ENCODE results near the gene PTPRD. TPM values are rescaled to one million over a fixed set of nuclear protein-coding genes. Genes with fewer than 3 reads are reported as not detected.

The PTPRD gene
- total RNA-seq, 3 donors from 2014 or later (not counting 1 experiment from before 2014, with no cell fraction given), result 0.05 to 0.68 TPM; not detected in 1

DNA sequence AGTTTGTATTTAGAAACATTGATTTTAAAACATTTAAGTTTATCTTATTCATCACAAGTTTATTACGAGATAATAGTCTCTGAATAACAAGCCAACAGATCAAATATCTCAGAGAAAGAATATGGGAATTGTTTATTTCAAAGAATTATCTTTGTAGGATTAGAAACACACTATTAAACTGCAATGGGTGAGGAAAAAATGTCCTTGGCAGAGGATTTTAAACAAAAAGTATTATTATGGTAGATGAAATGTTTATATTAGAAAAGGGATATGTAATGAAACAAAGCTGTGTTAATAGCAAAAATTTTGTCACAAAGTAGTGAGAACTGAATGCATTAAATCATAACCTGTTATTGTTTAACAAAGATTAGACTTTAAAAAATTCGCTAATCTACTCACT, 1430.4 kb downstream of the PTPRD start:
- no peaks in the 10 kb centered on the region for H3K9me3 ChIP-seq (ENCODE audit: control insufficient read depth, insufficient read depth, low read length)
- no peak overlapping the region for H3K4me3 ChIP-seq (ENCODE audit: low read length)
- H3K4me3 Mint-ChIP-seq, result no peak overlapping the region
- WGBS (ENCODE audit: insufficient coverage), result 75% methylated on average over 1 of the region's 2 CpGs
- H3K36me3 Mint-ChIP-seq, result no peaks in the 10 kb centered on the region
- ATAC-seq, result no peak
- no peaks in the 10 kb centered on the region for H3K4me1 Mint-ChIP-seq
- H3K27ac ChIP-seq (ENCODE audit: low read length), result no peak overlapping the region
- no peak for DNase-seq
- no peaks in the 10 kb centered on the region for H3K27me3 ChIP-seq (ENCODE audit: control insufficient read depth, insufficient read depth, low read length)
- H3K9me3 Mint-ChIP-seq, result peaks cover 7 to 10% of the 10 kb centered on the region in 2 donors
- no peaks in the 10 kb centered on the region for H3K36me3 ChIP-seq (ENCODE audit: control insufficient read depth, insufficient read depth, low read length)
- no peak overlapping the region for H3K27ac Mint-ChIP-seq
- no peaks in the 10 kb centered on the region for H3K27me3 Mint-ChIP-seq (ENCODE audit: low read depth in 2 of 2)
- TF ChIP-seq, protein P1, sequence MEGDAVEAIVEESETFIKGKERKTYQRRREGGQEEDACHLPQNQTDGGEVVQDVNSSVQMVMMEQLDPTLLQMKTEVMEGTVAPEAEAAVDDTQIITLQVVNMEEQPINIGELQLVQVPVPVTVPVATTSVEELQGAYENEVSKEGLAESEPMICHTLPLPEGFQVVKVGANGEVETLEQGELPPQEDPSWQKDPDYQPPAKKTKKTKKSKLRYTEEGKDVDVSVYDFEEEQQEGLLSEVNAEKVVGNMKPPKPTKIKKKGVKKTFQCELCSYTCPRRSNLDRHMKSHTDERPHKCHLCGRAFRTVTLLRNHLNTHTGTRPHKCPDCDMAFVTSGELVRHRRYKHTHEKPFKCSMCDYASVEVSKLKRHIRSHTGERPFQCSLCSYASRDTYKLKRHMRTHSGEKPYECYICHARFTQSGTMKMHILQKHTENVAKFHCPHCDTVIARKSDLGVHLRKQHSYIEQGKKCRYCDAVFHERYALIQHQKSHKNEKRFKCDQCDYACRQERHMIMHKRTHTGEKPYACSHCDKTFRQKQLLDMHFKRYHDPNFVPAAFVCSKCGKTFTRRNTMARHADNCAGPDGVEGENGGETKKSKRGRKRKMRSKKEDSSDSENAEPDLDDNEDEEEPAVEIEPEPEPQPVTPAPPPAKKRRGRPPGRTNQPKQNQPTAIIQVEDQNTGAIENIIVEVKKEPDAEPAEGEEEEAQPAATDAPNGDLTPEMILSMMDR (IDR thresholded peaks at IDR 0.05), result no peak
- H3K4me1 ChIP-seq (ENCODE audit: control insufficient read depth, insufficient read depth, low read length), result no peaks in the 10 kb centered on the region
- intact Hi-C loops (cut with micrococcal nuclease), result no loop called here

DNA sequence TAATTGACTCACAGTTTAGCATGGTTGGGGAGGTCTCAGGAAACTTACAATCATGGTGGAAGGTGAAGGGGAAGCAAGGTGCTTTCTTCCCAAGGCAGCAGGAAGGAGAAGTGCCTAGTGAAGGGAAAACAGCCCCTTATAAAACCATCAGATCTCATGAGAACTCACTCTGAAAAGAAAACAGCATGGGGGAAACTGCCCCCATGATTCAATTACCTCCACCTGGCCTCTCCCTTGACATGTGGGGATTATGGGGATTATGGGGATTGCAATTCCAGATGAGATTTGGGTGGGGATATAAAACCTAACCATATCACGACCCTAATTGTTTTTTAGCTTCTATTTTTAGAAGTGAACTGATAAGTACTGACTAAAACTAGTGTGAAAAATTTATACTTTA, 1435.7 kb downstream of the PTPRD start:
- TF ChIP-seq, protein P1 (IDR thresholded peaks at IDR 0.05), result no peak
- intact Hi-C loops (cut with micrococcal nuclease), result no loop called here
- no peak for ATAC-seq

DNA sequence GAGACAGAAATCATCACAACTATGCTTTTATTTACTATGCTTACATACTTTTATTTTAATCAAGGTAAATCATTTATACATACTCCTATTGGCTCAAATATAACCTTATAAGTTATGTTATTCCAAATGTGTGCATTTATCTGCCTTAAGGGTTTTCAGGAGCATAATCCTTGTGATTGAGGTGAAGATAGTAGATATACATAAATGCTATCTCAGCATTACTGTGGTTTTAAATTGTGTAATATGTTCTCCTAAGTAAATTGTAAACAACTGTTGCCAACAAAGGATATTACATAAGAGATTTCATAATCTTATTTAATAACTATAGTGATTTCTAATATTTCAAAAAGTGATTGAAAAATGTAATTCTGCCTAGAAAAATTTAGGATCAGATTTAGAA, 1438.4 kb downstream of the PTPRD start:
- Mint-ChIP-seq H3K4me1 (no peaks in the 10 kb centered on the region), H3K9me3 (peaks cover 6 to 15% of the 10 kb centered on the region in 2 donors), H3K27me3 (ENCODE audit: low read depth in 2 of 2) (no peaks in the 10 kb centered on the region), H3K27ac (no peak overlapping the region), H3K36me3 (no peaks in the 10 kb centered on the region), H3K4me3 (no peak overlapping the region)
- Histone ChIP-seq H3K36me3 (ENCODE audit: control insufficient read depth, insufficient read depth, low read length) (no peaks in the 10 kb centered on the region), H3K4me3 (ENCODE audit: low read length) (no peak overlapping the region), H3K27me3 (ENCODE audit: control insufficient read depth, insufficient read depth, low read length) (no peaks in the 10 kb centered on the region), H3K27ac (ENCODE audit: low read length) (no peak overlapping the region), H3K4me1 (ENCODE audit: control insufficient read depth, insufficient read depth, low read length) (no peaks in the 10 kb centered on the region), H3K9me3 (ENCODE audit: control insufficient read depth, insufficient read depth, low read length) (no peaks in the 10 kb centered on the region)
- DNase-seq, result no peak
- intact Hi-C loops (cut with micrococcal nuclease), result no loop called here
- TF ChIP-seq, protein P1 (IDR thresholded peaks at IDR 0.05), result no peak
- ATAC-seq, result no peak

More for the DNA sequence above, 1435.7 kb downstream of the PTPRD start:
- Histone ChIP-seq H3K27me3 (ENCODE audit: control insufficient read depth, insufficient read depth, low read length) (no peaks in the 10 kb centered on the region), H3K9me3 (ENCODE audit: control insufficient read depth, insufficient read depth, low read length) (no peaks in the 10 kb centered on the region), H3K27ac (ENCODE audit: low read length) (no peak overlapping the region), H3K4me1 (ENCODE audit: control insufficient read depth, insufficient read depth, low read length) (no peaks in the 10 kb centered on the region), H3K4me3 (ENCODE audit: low read length) (no peak overlapping the region), H3K36me3 (ENCODE audit: control insufficient read depth, insufficient read depth, low read length) (no peaks in the 10 kb centered on the region)
- Mint-ChIP-seq H3K4me1 (no peaks in the 10 kb centered on the region), H3K4me3 (no peak overlapping the region), H3K27ac (no peak overlapping the region), H3K9me3 (peaks cover 7 to 12% of the 10 kb centered on the region in 2 donors), H3K36me3 (no peaks in the 10 kb centered on the region), H3K27me3 (ENCODE audit: low read depth in 2 of 2) (no peaks in the 10 kb centered on the region)
- DNase-seq, result no peak
- no CpG with 5 or more reads among the region's 1 CpG for whole genome bisulfite sequencing (ENCODE audit: insufficient coverage)

DNA sequence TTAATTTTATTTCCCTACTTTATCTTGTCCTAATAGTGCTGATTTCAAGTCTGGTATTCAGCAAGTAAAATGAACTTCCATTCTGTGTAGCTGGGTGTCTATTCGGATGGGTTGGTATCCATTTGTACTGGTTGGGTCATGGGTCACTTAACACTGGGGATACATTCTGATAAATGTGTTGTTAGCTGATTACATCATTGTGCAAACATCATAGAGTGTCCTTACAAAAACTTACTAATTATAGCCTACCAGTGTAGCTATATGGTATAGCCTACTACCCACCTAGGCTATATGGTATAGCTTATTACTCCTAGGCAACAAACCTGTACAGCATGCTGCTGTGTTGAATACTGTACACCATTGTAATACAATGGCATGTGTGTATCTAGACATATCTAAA, 1439.5 kb downstream of the PTPRD start:
- Mint-ChIP-seq H3K27ac (no peak overlapping the region), H3K9me3 (peaks cover 5 to 13% of the 10 kb centered on the region in 2 donors), H3K4me3 (no peak overlapping the region), H3K4me1 (no peaks in the 10 kb centered on the region), H3K36me3 (no peaks in the 10 kb centered on the region), H3K27me3 (ENCODE audit: low read depth in 2 of 2) (no peaks in the 10 kb centered on the region)
- Histone ChIP-seq H3K27me3 (ENCODE audit: control insufficient read depth, insufficient read depth, low read length) (no peaks in the 10 kb centered on the region), H3K9me3 (ENCODE audit: control insufficient read depth, insufficient read depth, low read length) (no peaks in the 10 kb centered on the region), H3K36me3 (ENCODE audit: control insufficient read depth, insufficient read depth, low read length) (no peaks in the 10 kb centered on the region), H3K4me3 (ENCODE audit: low read length) (no peak overlapping the region), H3K4me1 (ENCODE audit: control insufficient read depth, insufficient read depth, low read length) (no peaks in the 10 kb centered on the region), H3K27ac (ENCODE audit: low read length) (no peak overlapping the region)
- ATAC-seq (no peak), DNase-seq (no peak)
- TF ChIP-seq, protein P1 (IDR thresholded peaks at IDR 0.05), result no peak
- intact Hi-C loops (cut with micrococcal nuclease), result no loop called here
- 71% methylated on average over 1 of the region's 1 CpG for WGBS (ENCODE audit: insufficient coverage)
